ENCODE measurements around the gene VSTM4. TPM values are rescaled to one million over a fixed set of nuclear protein-coding genes. Genes with fewer than 3 reads are reported as not detected.

The VSTM4 gene
- total RNA-seq, 1 donor from 2014 or later: 0.50 TPM

- Histone ChIP-seq H3K4me3 (ENCODE audit: low read depth, low read length) (no peak overlapping the region), H3K27me3 (ENCODE audit: control insufficient read depth, insufficient read depth, low read length) (peaks cover 8% of the 10 kb centered on the region), H3K36me3 (ENCODE audit: control insufficient read depth, insufficient read depth, low read length) (no peaks in the 10 kb centered on the region)
- TF ChIP-seq CTCF (IDR thresholded peaks at IDR 0.05; ENCODE audit: insufficient read depth, low read length, poor library complexity, severe bottlenecking): no peak
- no peak for DNase-seq (ENCODE audit: low read depth)
Observed at GRCh38 chr10:49131507-49132361, 16.4 kb upstream of the VSTM4 start.

- H3K36me3 ChIP-seq (ENCODE audit: control insufficient read depth, insufficient read depth, low read length): no peaks in the 10 kb centered on the region
- H3K27me3 ChIP-seq (ENCODE audit: control insufficient read depth, insufficient read depth, low read length): peaks cover 8% of the 10 kb centered on the region
- no peak for DNase-seq (ENCODE audit: low read depth)
- no peak overlapping the region for H3K4me3 ChIP-seq (ENCODE audit: low read depth, low read length)
- no peak for TF ChIP-seq CTCF (IDR thresholded peaks at IDR 0.05; ENCODE audit: insufficient read depth, low read length, poor library complexity, severe bottlenecking)
Observed at GRCh38 chr10:49129376-49129775, 14.1 kb upstream of the VSTM4 start.

GRCh38 chr10:49128854-49129253 is 13.5 kb upstream of the VSTM4 start:
- H3K36me3 ChIP-seq (ENCODE audit: control insufficient read depth, insufficient read depth, low read length): no peaks in the 10 kb centered on the region
- H3K27me3 ChIP-seq (ENCODE audit: control insufficient read depth, insufficient read depth, low read length): peaks cover 7% of the 10 kb centered on the region
- DNase-seq (ENCODE audit: low read depth): no peak
- no peak for TF ChIP-seq CTCF (IDR thresholded peaks at IDR 0.05; ENCODE audit: insufficient read depth, low read length, poor library complexity, severe bottlenecking)
- H3K4me3 ChIP-seq (ENCODE audit: low read depth, low read length): no peak overlapping the region

GRCh38 chr10:49123981-49124950 is 8.9 kb upstream of the VSTM4 start:
- H3K36me3 ChIP-seq (ENCODE audit: control insufficient read depth, insufficient read depth, low read length): no peaks in the 10 kb centered on the region
- peaks cover 3% of the 10 kb centered on the region for H3K27me3 ChIP-seq (ENCODE audit: control insufficient read depth, insufficient read depth, low read length)
- H3K4me3 ChIP-seq (ENCODE audit: low read depth, low read length): no peak overlapping the region
- no peak for DNase-seq (ENCODE audit: low read depth)
- TF ChIP-seq CTCF (IDR thresholded peaks at IDR 0.05; ENCODE audit: insufficient read depth, low read length, poor library complexity, severe bottlenecking): no peak

- no peak for TF ChIP-seq CTCF (IDR thresholded peaks at IDR 0.05; ENCODE audit: insufficient read depth, low read length, poor library complexity, severe bottlenecking)
- no peaks in the 10 kb centered on the region for H3K36me3 ChIP-seq (ENCODE audit: control insufficient read depth, insufficient read depth, low read length)
- no peak overlapping the region for H3K4me3 ChIP-seq (ENCODE audit: low read depth, low read length)
- no peak for DNase-seq (ENCODE audit: low read depth)
- peaks cover 3% of the 10 kb centered on the region for H3K27me3 ChIP-seq (ENCODE audit: control insufficient read depth, insufficient read depth, low read length)
Observed at GRCh38 chr10:49120911-49121310, 5.6 kb upstream of the VSTM4 start.
